ENCODE measurements around the gene TRIM16.
"Not testable (repeated sequence)": the region's sequence is repeated elsewhere in the genome, so short reads cannot be mapped to it uniquely, and the experiment has no call there.

The TRIM16 gene

GRCh38 chr17:15583313-15583712 lies 100.8 kb downstream of the TRIM16 start:
- H3K27ac ChIP-seq: not testable (repeated sequence)

- H3K27ac ChIP-seq: not testable (repeated sequence)
These were observed 102.6 kb downstream of the TRIM16 start for GRCh38 chr17:15581462-15581861.

Measured in C4-2B (cell line).